K562 (cell line): ENCODE data around the gene WBP1L. TPM values are rescaled to one million over a fixed set of nuclear protein-coding genes. Genes with fewer than 3 reads are reported as not detected.

Experiments used
- ATAC-seq: fragments of 200-7000 bp; cut with Tn5 transposase; 3 replicates; pipeline ENCODE4 v1.9.1; 2020; ENCODE audit warnings: moderate library complexity
- BruUV-seq: library from RNA; stranded (reverse); fragments of 400-500 nt; replicated peaks from 2 replicates; lab custom pipeline; 2021; lab: Mats Ljungman, UMichigan
- CTCF ChIA-PET: fragments of 300-600 bp; formaldehyde crosslinking; extraction: SDS; loops from one replicate; lab custom pipeline; 2021; ENCODE audit warnings: low intra/inter-chr PET ratio; lab: Yijun Ruan, JAX
- POLR2A ChIA-PET: fragments of 300-600, 350-650 bp; sonication (Branson Sonifier 250); formaldehyde crosslinking; extraction: SDS; loops from one replicate; lab custom pipeline; 2021; ENCODE audit warnings: antibody characterized with exemption, inconsistent platforms; lab: Yijun Ruan, JAX
- DNase-seq, 4 experiments: peaks; one replicate each; pipeline versions ENCODE4 v3.0.0 to v3.0.0-alpha.2; 2011 to 2018; ENCODE audit warnings: low spot score in 3 of 4, mixed read lengths in 3 of 4; ENCODE audit errors: extremely low read depth in 1 of 4
- FAIRE-seq: peaks from 2 replicates; lab custom pipeline; 2011; peaks lifted over from hg19 to GRCh38; lab: Jason Lieb, UNC
- H2AFZ ChIP-seq: 2 replicates; pipeline ENCODE4 v1.6.0; 2011; ENCODE audit warnings: low read depth, low read length, control low read depth, inconsistent platforms
- H3K27ac ChIP-seq: fragments of 200-600 bp; 3 replicates; pipeline ENCODE4 v1.8.0; 2011; ENCODE audit warnings: low read depth, mild to moderate bottlenecking, control low read depth, inconsistent platforms, low read length, moderate library complexity, mixed read lengths; ENCODE audit errors: extremely low read depth
- H3K27me3 ChIP-seq, 2 experiments: fragments of 300-600 bp in 1 of 2; 2 replicates in 1 of 2; 3 replicates in 1 of 2; pipeline versions ENCODE4 v1.6.0 to v1.8.0; 2011; ENCODE audit warnings: inconsistent platforms in 2 of 2, low read length in 2 of 2, mild to moderate bottlenecking in 1 of 2, mixed read lengths in 1 of 2, moderate library complexity in 1 of 2; ENCODE audit not compliant: control insufficient read depth in 2 of 2, insufficient read depth in 2 of 2
- H3K36me3 ChIP-seq: fragments of 300-600 bp; 3 replicates; pipeline ENCODE4 v1.8.0; 2011; ENCODE audit warnings: mild to moderate bottlenecking, low read length, inconsistent platforms; ENCODE audit not compliant: control insufficient read depth, insufficient read depth
- H3K4me1 ChIP-seq, 2 experiments: fragments of 200-600 bp in 1 of 2; replicated peaks in 1 of 2; 2 replicates in 1 of 2; 3 replicates in 1 of 2; pipeline versions ENCODE4 v1.5.1 to v1.8.0; 2011; ENCODE audit warnings: inconsistent platforms in 2 of 2, low read length in 2 of 2, mild to moderate bottlenecking in 1 of 2, mixed read lengths in 1 of 2, moderate library complexity in 1 of 2; ENCODE audit not compliant: control insufficient read depth in 2 of 2, insufficient read depth in 2 of 2
- H3K4me2 ChIP-seq: 2 replicates; pipeline ENCODE4 v1.6.1; 2011; ENCODE audit warnings: low read length, control low read depth, inconsistent platforms, mixed read lengths; ENCODE audit not compliant: insufficient read depth
- H3K4me3 ChIP-seq: fragments of 200-600 bp; sonication (generic), shearing (Covaris generic); 2 replicates; pipeline ENCODE4 v1.5.1; 2016; ENCODE audit warnings: control low read depth, inconsistent platforms
- H3K79me2 ChIP-seq: fragments of 200-600 bp; 3 replicates; pipeline ENCODE4 v1.8.0; 2011; ENCODE audit warnings: low read length, inconsistent platforms; ENCODE audit not compliant: control insufficient read depth, insufficient read depth
- H3K9ac ChIP-seq, 2 experiments: 2 replicates each; pipeline versions ENCODE4 v1.6.0 to v1.6.1; 2011; ENCODE audit warnings: low read depth in 2 of 2, low read length in 2 of 2, control low read depth in 1 of 2, inconsistent platforms in 1 of 2, mild to moderate bottlenecking in 1 of 2, mixed read lengths in 1 of 2; ENCODE audit not compliant: insufficient read depth in 1 of 2
- H3K9me1 ChIP-seq: one replicate; pipeline ENCODE4 v1.6.0; 2011; ENCODE audit warnings: inconsistent platforms, mild to moderate bottlenecking, low read length, moderate library complexity; ENCODE audit not compliant: control insufficient read depth, insufficient read depth
- H3K9me3 ChIP-seq: replicated peaks from 2 replicates; pipeline ENCODE4 v1.5.1; 2011; ENCODE audit warnings: low read depth, low read length, inconsistent platforms; ENCODE audit not compliant: control insufficient read depth, insufficient read depth
- H4K20me1 ChIP-seq: replicated peaks from 2 replicates; pipeline ENCODE4 v1.6.1; 2011; ENCODE audit warnings: low read length, inconsistent platforms, mixed read lengths; ENCODE audit not compliant: control insufficient read depth, insufficient read depth
- ARID1B ChIP-seq: fragments of 450-650 bp; IDR thresholded peaks from 2 replicates; pipeline ENCODE4 v1.6.1; 2016; ENCODE audit warnings: antibody characterized with exemption, mild to moderate bottlenecking, inconsistent platforms
- ARNT ChIP-seq, 2 experiments: fragments of 450-650 bp; IDR thresholded peaks; 2 replicates each; pipeline ENCODE4 v1.6.1; 2016; ENCODE audit warnings: mild to moderate bottlenecking in 1 of 2
- EGR1 ChIP-seq: fragments of 450-650 bp; conservative IDR thresholded peaks from 2 replicates; pipeline ENCODE4 v1.6.1; 2017; ENCODE audit warnings: mild to moderate bottlenecking
- HMBOX1 ChIP-seq: sonication (generic); IDR thresholded peaks from 2 replicates; pipeline ENCODE4 v1.6.1; 2016
- HMG20B ChIP-seq: fragments of 250-450 bp; sonication (Bioruptor Pico); IDR thresholded peaks from 2 replicates; pipeline ENCODE4 v1.5.0; 2021; ENCODE audit warnings: mild to moderate bottlenecking
- KDM4B ChIP-seq, 2 experiments: fragments of 450-650 bp in 1 of 2; sonication (generic) in 1 of 2; IDR thresholded peaks; 2 replicates each; pipeline ENCODE4 v1.6.1; 2016 to 2017; ENCODE audit warnings: borderline replicate concordance in 2 of 2, antibody characterized with exemption in 1 of 2, low read depth in 1 of 2, mild to moderate bottlenecking in 1 of 2
- KLF16 ChIP-seq: IDR thresholded peaks from 2 replicates; pipeline ENCODE4 v1.6.1; 2016; ENCODE audit warnings: antibody characterized with exemption
- MXD1 ChIP-seq: fragments of 250-450 bp; sonication (Bioruptor Pico); IDR thresholded peaks from 2 replicates; pipeline ENCODE4 v1.8.0; 2021; ENCODE audit warnings: borderline replicate concordance, mild to moderate bottlenecking, moderate library complexity; ENCODE audit not compliant: poor library complexity, severe bottlenecking
- NEUROD1 ChIP-seq: fragments of 150-350 bp; IDR thresholded peaks from 2 replicates; pipeline ENCODE4 v1.6.1; 2014; ENCODE audit warnings: borderline replicate concordance, low read length, low read depth; ENCODE audit not compliant: partially characterized antibody
- PRPF4 ChIP-seq: fragments of 200-400 bp; formaldehyde crosslinking; IDR thresholded peaks from one replicate; pipeline ENCODE4 v1.6.1; 2017; ENCODE audit warnings: low read length, low read depth, mild to moderate bottlenecking; ENCODE audit not compliant: insufficient read depth, poor library complexity, severe bottlenecking
- SP1 ChIP-seq: sonication (generic); formaldehyde crosslinking; IDR thresholded peaks from 2 replicates; pipeline ENCODE4 v1.8.1; 2022; ENCODE audit warnings: mild to moderate bottlenecking, missing genetic modification reagents
- TFAM ChIP-seq: fragments of 250-450 bp; sonication (Bioruptor Pico); conservative IDR thresholded peaks from 2 replicates; pipeline ENCODE4 v1.5.0; 2021; ENCODE audit warnings: mild to moderate bottlenecking, moderate library complexity
- ZBTB2 ChIP-seq: fragments of 450-650 bp; IDR thresholded peaks from 2 replicates; pipeline ENCODE4 v1.6.1; 2016; ENCODE audit warnings: antibody characterized with exemption
- ZNF197 ChIP-seq: fragments of 200-800 bp; sonication (Bioruptor generic); IDR thresholded peaks from 2 replicates; pipeline ENCODE4 v1.6.1; 2016; ENCODE audit warnings: low read depth, missing genetic modification characterization, missing compliant biosample characterization
- ZNF23 ChIP-seq: fragments of 250-450 bp; sonication (Bioruptor Pico); IDR thresholded peaks from 2 replicates; pipeline ENCODE4 v1.4.0; 2020; ENCODE audit warnings: mild to moderate bottlenecking
- ZNF764 ChIP-seq: fragments of 250-450 bp; sonication (Bioruptor Pico); IDR thresholded peaks from 2 replicates; pipeline ENCODE4 v1.4.0; 2020; ENCODE audit warnings: low read depth, mild to moderate bottlenecking, moderate library complexity
- WGBS: fragments of 100-300 bp; shearing (Covaris generic); methylation state at CpG from one replicate; pipeline ENCODE4 v1.1.6; 2016; ENCODE audit warnings: low coverage, mixed read lengths; ENCODE audit not compliant: insufficient coverage; ENCODE audit errors: missing lambda C conversion rate; 5-methylcytosine and 5-hydroxymethylcytosine counted together
- in situ Hi-C: fragments of 300-500 bp; cut with MboI; formaldehyde crosslinking; loops from 4 replicates; pipeline ENCODE4 v1.15.0; 2018; ENCODE audit warnings: inconsistent platforms, mixed read lengths
- intact Hi-C: fragments of 100-400 bp; cut with micrococcal nuclease; formaldehyde crosslinking; loops from 2 replicates; pipeline ENCODE4 v1.14.2; 2022
- polyA plus RNA-seq, 8 experiments: library from polyadenylated mRNA; depleted of rRNA in 4 of 8; stranded (reverse) in 5 of 8; unstranded in 3 of 8; fragments of >200 nt; fragmentation: Nextera tagmentation in 2 of 8; fragmentation: Illumina TruSeq in 1 of 8; extraction: Ambion mirVana in 2 of 8; extraction: Trizol in 1 of 8; gene quantifications; 2 replicates each; pipeline versions ENCODE4 v1.2.1 to v1.2.3, GENCODE V29; 2011 to 2014; ENCODE audit warnings: inconsistent platforms in 1 of 8, missing spikeins in 1 of 8
- total RNA-seq, 7 experiments: library from RNA; depleted of rRNA in 6 of 7; stranded (reverse); fragments of >200 nt in 6 of 7; fragmentation: Illumina TruSeq in 2 of 7; extraction: Trizol in 2 of 7; gene quantifications; 2 replicates each; pipeline versions ENCODE4 v1.2.1 to v1.2.3, GENCODE V29; 2011 to 2021; ENCODE audit warnings: low replicate concordance in 1 of 7
- TF ChIP-seq, protein P1 (sequence below): fragments of 450-650 bp; formaldehyde crosslinking; IDR thresholded peaks from 2 replicates; pipeline ENCODE4 v1.4.0; 2022; ENCODE audit warnings: missing genetic modification characterization

The WBP1L gene
- total and polyA plus RNA-seq, 9 of the 15 experiments (the other 6 are each of a cell fraction or from before 2014, with no cell fraction given): 3.2 to 14.4 (median 11.3) TPM

GRCh38 chr10:102808380-102808779 is 64.6 kb downstream of the WBP1L start (continued):
- TF ChIP-seq KLF16: no peak
- TF ChIP-seq KDM4B (IDR thresholded peaks at IDR 0.05; ENCODE audit: borderline replicate concordance in 2 of 2, low read depth in 1 of 2): no peak
- TF ChIP-seq PRPF4: no peak
- no peak for TF ChIP-seq ZNF764 (CRISPR knock-in tag)
- no peak for TF ChIP-seq SP1 (CRISPR knock-in tag)
- no peak for TF ChIP-seq ARNT (IDR thresholded peaks at IDR 0.05)
- TF ChIP-seq TFAM (CRISPR knock-in tag): no peak
- TF ChIP-seq ZBTB2: no peak
- no peak for TF ChIP-seq HMBOX1

DNA sequence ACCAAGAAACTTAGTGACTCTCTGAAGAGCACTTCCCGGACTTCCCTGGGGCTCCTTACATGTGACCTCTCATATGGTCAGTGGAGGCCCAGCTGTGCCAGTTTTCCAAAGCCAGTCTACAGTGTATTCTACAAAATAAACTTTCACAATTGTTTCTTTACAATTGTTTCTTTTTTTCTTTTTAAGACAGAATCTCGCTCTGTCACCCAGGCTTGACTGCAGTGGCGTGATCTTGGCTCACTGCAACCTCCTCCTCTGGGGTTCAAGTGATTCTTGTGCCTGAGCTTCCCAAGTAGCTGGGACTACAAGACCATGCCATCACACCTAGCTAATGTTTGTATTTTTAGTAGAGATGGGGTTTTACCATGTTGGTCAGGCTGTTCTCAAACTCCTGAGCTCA is 67.6 kb downstream of the WBP1L start:
- H3K4me1 ChIP-seq: peaks cover 26 to 39% of the 10 kb centered on the region in 2 experiments
- 95% methylated on average over 2 of the region's 3 CpGs for WGBS
- no peaks in the 10 kb centered on the region; the same call in 2 of the 3 replicates for H3K79me2 ChIP-seq
- H3K9ac ChIP-seq: no peak overlapping the region
- no peak overlapping the region for H3K27ac ChIP-seq
- H3K9me1 ChIP-seq: peaks cover 2% of the 10 kb centered on the region
- in situ Hi-C loops: no loop called here
- ATAC-seq: no peak
- H2AFZ ChIP-seq: no peak overlapping the region
- no peaks in the 10 kb centered on the region for H3K9me3 ChIP-seq
- H3K27me3 ChIP-seq: no peaks in the 10 kb centered on the region
- no peak for FAIRE-seq
- intact Hi-C loops: loop anchor here (5.0 kb wide), 1 partner anchor 49 kb away; no protein-coding TSS in a partner anchor
- no peaks in the 10 kb centered on the region for H4K20me1 ChIP-seq
- peaks cover 36% of the 10 kb centered on the region; the same call in 2 of the 3 replicates for H3K36me3 ChIP-seq
- BruUV-seq: no TSS peak
- ChIA-PET POLR2A (no interaction called here), CTCF (no interaction called here)
- DNase-seq: no peak
- H3K4me2 ChIP-seq: no peak overlapping the region
- no peak overlapping the region for H3K4me3 ChIP-seq
- TF ChIP-seq EGR1: no peak
- TF ChIP-seq KDM4B (IDR thresholded peaks at IDR 0.05; ENCODE audit: borderline replicate concordance in 2 of 2, low read depth in 1 of 2): no peak
- TF ChIP-seq NEUROD1: no peak
- TF ChIP-seq MXD1 (CRISPR knock-in tag): no peak
- TF ChIP-seq, protein P1, sequence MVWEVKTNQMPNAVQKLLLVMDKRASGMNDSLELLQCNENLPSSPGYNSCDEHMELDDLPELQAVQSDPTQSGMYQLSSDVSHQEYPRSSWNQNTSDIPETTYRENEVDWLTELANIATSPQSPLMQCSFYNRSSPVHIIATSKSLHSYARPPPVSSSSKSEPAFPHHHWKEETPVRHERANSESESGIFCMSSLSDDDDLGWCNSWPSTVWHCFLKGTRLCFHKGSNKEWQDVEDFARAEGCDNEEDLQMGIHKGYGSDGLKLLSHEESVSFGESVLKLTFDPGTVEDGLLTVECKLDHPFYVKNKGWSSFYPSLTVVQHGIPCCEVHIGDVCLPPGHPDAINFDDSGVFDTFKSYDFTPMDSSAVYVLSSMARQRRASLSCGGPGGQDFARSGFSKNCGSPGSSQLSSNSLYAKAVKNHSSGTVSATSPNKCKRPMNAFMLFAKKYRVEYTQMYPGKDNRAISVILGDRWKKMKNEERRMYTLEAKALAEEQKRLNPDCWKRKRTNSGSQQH (CRISPR knock-in tag): no peak
- TF ChIP-seq ZNF23: no peak
- TF ChIP-seq ZNF197 (CRISPR knock-in tag): no peak
- no peak for TF ChIP-seq ARID1B
- TF ChIP-seq HMG20B: no peak
